Measurements from ENCODE around the gene AATK.

Gene AATK

DNA sequence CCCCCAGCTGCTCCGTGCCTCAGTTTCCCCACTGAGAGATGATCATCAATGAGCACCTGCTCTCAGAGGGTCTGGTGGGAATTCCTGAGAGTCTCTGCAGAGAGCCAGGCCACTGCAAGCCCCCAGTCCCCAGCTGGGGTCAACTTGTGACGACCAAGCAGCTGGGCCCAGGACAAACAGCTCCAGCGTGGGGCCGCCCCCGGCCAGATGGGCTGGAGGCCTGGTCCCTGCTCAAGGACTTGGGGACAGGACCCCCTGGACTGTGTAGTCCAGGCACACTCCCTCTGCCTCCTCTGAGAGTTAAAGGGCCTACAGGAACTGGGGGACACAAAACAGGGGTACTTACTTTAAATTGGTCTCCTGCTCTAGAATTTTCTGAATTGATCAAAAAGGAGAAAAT, 16.6 kb upstream of the AATK start:
- DNase-seq (ENCODE audit: low read depth): no peak

- no peak for DNase-seq (ENCODE audit: low read depth)
These were observed 15.8 kb upstream of the AATK start for GRCh38 chr17:81181811-81182185.

DNA sequence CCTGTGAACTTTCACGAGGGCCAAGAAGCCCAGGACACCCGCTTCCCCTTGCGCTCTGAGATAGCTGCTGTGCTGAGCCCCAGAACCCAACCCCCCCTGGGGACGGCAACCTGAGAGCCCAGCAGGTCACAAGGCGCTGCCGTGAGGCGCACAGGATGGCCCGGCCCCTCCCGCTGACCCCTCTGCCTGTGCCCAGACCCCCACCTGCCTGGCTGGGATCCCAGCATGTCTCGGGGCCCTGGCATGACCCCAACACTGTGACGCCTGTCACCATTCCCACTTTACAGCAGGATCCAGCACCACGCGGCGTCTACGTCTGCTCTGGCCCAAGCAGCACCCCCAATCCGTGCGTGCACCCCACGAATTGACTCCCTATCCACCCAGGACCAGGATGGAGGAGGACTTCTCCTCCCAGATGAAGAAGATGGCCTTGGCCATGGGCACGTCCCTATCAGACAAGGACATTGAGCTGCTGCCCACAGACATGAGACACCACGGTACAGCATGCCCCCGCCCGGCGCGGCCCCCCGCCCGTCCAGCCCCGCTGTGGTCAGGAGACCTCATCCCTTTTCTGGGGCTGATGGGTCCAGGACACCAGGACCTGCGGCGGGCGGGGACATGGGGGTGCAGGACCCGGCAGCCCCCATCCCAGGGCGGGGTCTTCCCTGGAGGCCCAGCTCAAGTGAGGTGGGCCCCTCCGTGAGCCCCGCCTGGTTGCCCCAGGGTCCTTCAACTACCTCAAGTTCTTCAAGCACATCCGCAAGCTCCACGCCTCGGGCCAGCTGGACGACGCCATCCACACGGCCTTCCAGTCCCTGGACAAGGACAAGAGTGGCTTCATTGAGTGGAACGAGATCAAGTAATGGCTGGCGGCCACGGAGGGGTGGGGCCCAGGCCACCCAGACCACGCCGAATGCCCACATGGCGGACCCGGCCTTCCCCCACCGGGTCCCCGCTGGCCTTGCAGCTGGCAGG, 15.1 kb upstream of the AATK start:
- DNase-seq (ENCODE audit: low read depth): no peak

GRCh38 chr17:81179861-81180260, 13.8 kb upstream of the AATK start:
- no peak for DNase-seq (ENCODE audit: low read depth)

DNA sequence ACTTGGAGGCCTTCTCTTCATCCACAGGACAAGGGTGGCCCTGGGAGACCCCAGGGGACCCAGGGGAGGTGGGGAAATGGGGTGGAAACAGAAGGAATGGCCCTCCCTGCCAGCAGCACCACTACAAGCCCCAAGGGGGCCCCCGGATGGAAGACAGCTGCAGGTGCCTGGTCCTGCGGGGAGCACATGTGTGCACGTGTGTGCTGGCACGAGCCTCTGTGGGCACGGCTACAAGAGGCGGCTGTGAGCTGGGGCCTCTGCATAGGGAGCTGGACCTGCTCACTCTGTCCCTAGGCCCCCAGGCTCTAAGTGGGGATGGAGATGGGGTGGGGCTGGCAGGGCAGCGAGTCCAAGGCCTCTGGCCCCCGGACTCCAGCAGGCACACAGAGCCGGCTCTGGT, 13.2 kb upstream of the AATK start:
- DNase-seq (ENCODE audit: low read depth): no peak

DNA sequence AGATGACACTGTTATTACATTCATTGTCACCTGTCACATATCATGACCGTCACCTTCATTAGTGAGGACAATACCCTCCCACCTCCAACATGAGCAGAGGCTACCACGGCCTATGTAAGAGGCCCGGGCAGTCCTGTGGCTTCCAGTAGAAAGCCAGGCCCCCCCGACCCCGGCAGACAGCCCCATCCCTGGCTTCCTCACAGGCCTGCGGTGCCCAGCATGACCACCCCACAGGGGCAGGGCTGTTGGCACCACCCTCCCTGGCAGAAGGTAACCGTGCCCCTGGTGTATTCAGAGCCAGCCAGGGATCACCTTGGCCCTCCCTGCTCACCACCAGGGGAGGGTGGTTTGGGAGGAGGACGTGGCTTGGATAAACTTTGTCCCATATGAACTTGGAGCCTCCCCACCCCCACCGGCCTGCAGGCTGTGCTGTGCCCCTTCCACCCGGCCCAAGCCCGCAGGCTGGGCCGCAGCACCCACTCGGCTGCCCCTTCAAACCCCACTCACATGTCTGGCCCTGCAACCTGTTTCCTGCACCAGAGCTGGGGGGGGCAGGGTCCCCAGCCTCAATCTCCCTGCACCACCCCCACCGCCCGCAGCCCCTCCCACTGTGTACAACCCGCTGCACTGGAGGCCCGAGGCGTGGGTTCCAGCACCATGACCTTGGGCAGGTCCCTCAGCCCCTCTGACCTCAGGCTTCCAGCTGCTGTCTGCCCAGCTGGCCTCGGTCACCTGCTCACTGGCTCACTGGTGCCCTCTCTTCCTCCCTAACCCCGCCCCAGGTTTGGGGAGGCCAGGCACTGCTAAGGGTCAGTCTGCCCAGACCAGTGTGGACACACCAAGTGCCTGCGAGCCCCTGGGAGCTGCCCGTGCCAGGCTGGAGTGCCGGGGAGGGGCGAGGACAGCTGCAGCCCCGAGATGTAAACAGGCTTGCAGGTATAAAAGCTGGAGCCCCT, 12.4 kb upstream of the AATK start:
- DNase-seq (ENCODE audit: low read depth): no peak

- no peak for DNase-seq (ENCODE audit: low read depth)
These were observed 10.6 kb upstream of the AATK start for GRCh38 chr17:81176666-81177065.

DNA sequence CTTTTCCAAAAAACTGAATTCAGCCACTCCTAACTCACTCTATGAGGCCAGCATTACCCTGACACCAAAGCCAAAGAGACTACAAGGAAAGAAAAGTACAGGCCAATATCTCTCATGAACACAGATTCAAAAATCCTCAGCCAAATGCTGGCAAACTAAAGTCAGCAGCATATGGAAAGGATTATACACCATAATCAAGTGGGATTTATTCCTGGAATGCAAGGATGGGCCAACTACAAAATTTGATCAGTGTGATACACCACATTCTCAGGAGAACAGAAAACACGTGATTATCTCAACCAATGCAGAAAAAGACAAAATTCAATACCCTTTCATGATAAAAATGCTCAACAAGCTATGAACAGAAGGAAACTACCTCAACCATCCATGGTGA, 7.7 kb upstream of the AATK start:
- DNase-seq (ENCODE audit: low read depth): no peak

- DNase-seq (ENCODE audit: low read depth): no peak
These were observed 7.2 kb upstream of the AATK start for GRCh38 chr17:81173052-81173761.

GRCh38 chr17:81171941-81172340, 5.9 kb upstream of the AATK start:
- no peak for DNase-seq (ENCODE audit: low read depth)

GRCh38 chr17:81170727-81171494, 4.9 kb upstream of the AATK start:
- no peak for DNase-seq (ENCODE audit: low read depth)

DNA sequence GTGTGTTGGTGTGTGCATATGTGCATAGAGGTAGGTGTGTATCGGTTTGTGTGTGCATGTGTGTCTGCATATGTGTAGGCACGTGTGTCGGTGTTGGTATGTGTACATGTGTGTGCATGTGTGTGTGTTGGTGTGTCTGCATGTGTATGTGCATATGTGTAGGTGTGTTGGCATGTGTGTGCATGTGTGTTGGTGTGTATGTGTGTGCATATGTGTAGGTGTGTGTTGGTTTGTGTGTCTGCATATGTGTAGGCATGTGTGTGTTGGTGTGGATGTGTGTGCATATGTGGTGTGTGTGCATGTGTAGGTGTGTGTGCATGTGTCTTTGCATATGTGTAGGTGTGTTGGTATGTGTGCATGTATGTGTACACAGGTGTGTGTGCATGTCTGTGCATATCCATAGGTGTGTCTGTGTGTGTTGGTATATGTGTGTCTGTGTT, 3.9 kb upstream of the AATK start:
- DNase-seq (ENCODE audit: low read depth): no peak

DNA sequence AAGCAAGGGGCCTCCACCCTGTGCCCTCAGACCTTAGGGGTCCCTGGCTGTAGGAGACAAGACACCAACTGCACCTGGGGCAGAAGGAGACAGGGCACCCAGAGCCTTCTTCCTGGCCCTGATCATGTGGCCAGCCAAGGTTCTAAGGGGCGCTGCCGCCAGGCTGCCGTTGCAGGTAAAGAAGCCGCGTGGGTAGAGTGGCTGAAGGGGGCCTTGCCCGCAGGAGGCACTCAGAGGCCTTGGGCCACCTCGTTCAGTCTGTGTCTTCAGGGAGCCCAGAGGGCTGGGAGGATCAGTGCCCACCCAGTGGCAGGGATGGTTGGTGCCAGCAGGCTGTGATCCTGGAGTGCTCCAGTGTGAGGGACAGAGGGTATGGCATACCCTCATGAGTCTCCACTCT, 1.6 kb upstream of the AATK start:
- no peak for DNase-seq (ENCODE audit: low read depth)

DNA sequence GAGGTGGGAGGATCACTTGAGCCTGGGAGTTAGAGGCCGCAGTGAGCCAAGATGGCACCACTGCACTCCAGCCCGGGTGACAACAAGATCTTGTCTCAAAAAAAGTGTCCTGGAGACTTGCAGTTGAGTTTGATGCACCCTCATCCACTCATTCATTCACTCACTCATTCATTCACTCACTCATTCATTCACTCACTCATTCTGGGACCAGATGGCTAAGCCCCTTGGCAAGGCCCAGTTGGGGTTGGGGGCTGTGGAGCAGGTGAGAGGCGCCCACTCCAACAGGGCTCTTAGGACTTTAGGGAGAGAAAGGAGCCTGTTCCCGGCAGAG, 1.1 kb upstream of the AATK start:
- DNase-seq (ENCODE audit: low read depth): no peak

DNA sequence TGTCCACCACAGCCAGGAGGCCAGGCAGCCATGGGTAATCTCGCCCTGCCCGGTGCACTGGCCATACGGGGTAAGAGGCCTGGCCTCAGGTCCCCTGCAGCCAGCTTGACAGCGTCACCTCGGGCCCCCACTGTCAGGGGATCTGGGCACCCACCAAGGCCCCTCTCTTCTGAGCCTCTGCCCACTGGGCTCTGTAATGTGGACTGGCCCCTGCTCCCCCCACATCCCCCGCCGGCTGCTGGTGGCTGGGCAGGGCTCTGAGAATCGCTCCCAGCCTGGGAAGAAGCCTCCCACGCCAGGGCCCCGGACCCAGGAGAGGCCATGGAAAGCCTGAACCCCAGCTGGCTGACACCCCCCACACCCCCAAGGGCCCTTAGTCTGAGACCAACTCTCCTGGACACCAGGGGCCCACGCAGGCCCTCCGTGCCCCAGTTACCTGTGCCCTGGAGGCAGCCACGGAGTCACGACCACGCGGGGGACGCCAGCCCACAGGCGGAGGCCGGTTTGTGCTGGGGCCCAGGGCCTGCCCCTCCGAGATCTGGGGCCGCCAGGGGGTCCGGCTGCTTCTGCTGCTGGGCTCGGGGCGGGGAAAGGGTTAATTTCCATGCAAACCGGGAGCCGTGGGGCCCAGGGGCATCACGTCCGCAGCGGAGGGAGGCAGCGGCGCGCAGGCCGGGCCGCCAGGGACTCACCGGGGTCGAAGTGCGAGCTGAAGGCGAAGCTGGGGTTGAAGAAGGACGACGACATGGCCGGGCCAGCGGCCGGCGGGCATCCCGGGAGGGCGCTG, 582 bp downstream of the AATK start, which contains the start of gene PVALEF:
Gene PVALEF, plus strand, starts transcription at position 262 of the 787 bp plus-strand sequence. CDS start 15,720 bp downstream, outside the sequence.
- no peak for DNase-seq (ENCODE audit: low read depth)

DNA sequence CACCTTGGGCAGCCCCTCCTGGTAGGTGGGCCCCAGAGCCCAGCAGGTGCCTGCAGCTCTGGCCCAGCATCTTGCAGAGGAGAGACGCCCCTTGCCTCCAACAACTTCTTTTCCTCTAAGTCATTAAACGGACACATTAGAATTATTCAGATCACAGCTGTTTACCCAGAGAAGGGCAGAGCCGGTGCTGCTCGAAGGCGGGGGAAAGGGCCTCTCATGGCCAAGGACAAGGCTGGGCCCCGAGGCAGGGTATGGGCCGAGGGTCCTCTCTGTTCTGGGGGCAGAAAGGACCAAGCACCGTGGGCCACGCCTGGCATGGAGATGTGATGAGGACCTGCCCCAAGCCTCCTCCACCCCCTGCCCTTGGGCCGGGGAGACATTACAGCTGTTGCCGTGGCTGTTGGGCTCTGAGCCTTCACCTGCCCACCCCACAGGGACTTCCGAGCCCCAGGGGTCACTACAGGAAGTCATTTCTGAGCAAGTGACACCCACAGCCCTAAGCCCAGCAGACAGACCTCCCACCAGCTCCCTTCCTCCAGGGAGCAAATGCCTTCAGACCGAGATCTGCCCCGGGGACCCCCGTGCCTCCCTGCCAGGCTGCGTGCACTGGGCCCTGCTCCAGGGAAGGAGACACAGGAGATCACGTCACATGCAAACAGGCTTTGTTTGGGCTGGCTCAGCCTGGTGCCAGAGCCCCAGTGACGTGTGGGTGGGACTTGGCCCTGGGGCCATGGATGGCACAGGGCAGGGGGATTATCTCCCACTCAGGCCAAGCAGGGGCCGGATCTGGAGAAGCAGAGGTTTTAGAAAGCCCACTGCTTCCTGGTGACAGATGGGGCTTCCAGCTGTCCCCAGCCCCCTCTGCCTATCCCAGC, 1.4 kb downstream of the AATK start:
- DNase-seq (ENCODE audit: low read depth): no peak

DNA sequence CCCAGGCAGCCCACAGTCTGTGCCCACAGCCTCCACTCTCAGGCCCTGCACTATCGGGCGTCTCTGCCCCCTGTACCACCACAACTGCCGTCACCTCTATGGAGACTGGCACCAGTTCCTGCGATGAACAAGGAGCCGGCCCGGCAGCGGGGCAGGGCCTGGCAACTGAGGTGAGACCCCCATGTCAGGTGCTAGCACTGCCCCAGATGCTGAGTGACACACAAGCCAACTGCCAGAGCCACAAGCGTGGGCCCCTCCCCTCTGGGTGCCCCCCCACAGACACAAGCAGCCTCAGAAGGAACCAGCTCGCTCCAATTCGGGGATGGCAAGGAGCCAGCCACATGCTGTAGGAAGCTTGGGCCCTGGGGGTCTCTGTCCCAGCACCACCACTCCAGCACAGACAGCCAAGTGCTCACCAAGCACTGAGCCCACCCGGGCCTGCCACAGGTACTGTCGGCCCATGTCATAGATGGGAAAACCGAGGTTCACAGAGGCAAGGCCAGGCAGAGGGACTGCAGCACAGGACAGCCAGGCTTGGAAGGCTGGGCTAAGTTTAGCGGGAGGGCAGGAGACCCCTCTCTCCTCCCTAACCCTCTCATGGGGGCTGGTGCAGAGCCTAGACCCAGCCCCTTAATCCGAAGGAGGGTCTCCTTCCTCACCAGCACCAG, 2.2 kb downstream of the AATK start:
- DNase-seq (ENCODE audit: low read depth): no peak

DNA sequence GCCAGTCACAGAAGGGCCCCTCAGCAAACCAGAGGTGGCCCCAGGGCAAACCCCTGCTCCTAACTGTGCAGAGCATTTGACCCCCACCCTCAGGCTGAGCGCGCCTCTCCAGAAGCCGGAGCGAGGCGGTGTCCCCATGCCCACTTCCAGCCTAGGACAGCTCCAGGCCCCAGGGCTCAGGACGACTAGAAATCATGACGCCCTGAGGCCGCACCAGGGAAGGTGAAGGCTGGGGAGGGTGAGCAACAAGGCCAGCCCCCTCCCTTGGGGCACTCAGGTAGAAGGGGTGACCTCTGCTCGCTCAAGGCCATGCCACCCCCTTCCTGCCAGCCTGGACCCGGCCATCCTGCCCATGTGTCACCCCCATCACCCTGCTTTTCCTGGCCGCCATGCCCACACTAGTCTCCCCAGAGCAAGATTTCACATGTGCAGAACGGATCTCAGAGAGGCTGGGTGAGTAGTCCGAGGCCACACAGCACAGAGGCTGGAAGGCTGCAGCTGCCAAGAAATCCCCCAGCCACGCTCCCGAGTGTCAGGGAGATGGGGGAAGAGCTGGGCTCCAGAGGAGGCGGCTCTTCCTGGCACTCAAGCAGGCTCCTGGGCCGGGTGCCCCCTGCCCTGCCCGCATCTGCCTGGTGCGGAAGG, 2.8 kb downstream of the AATK start:
- DNase-seq (ENCODE audit: low read depth): no peak

GRCh38 chr17:81162491-81162890, 3.5 kb downstream of the AATK start:
- DNase-seq (ENCODE audit: low read depth): no peak

All from activated T-helper 1 cell treated with Interleukin-2 at 50 U/mL for 16 hours (primary cell).